ENCODE results near the gene CAP1. TPM values are rescaled to one million over a fixed set of nuclear protein-coding genes. Genes with fewer than 3 reads are reported as not detected.

CAP1 gene
- total and polyA plus RNA-seq, 2 of the 13 experiments (the other 11 are each of a cell fraction or from before 2014, with no cell fraction given): 174 to 195 TPM

GRCh38 chr1:40096977-40097782, 56.7 kb downstream of the CAP1 start, which contains the start of gene PPT1 (continued):
- TF ChIP-seq THRA (CRISPR knock-in tag; IDR thresholded peaks at IDR 0.05; ENCODE audit: borderline replicate concordance) (0 out of 2 replicates have a peak, but pooled peaks have one; percentile 45), ZNF232 (CRISPR knock-in tag; IDR thresholded peaks at IDR 0.05; ENCODE audit: borderline replicate concordance) (no peak), ZNF260 (CRISPR knock-in tag; IDR thresholded peaks at IDR 0.05; ENCODE audit: borderline replicate concordance, low read depth) (no peak), THAP7 (CRISPR knock-in tag; IDR thresholded peaks at IDR 0.05) (no peak; the same call in 1 of the 2 replicates), ARNTL (CRISPR knock-in tag; IDR thresholded peaks at IDR 0.05) (peak; percentile 78; the same call in 1 of the 2 replicates), SMARCE1 (IDR thresholded peaks at IDR 0.05; ENCODE audit: borderline replicate concordance) (no peak), DDIT3 (CRISPR knock-in tag; IDR thresholded peaks at IDR 0.05) (no peak), POLR2AphosphoS2 (IDR thresholded peaks at IDR 0.05; ENCODE audit: low read depth, low read length) (no peak), DMAP1 (CRISPR knock-in tag; IDR thresholded peaks at IDR 0.05) (peak; percentile 84), ZNF704 (CRISPR knock-in tag; IDR thresholded peaks at IDR 0.05; ENCODE audit: borderline replicate concordance) (peak; percentile 77; the same call in 1 of the 2 replicates), ZNF281 (CRISPR knock-in tag; IDR thresholded peaks at IDR 0.05; ENCODE audit: borderline replicate concordance) (no peak), KAT2B (IDR thresholded peaks at IDR 0.05; ENCODE audit: borderline replicate concordance, low read depth, low read length) (no peak), NCOA2 (CRISPR knock-in tag; IDR thresholded peaks at IDR 0.05) (peak; percentile 63), DPF2 (CRISPR knock-in tag; IDR thresholded peaks at IDR 0.05; ENCODE audit: borderline replicate concordance, low read depth) (no peak), ZBTB44 (CRISPR knock-in tag; IDR thresholded peaks at IDR 0.05) (no peak), HNF4A (CRISPR knock-in tag; IDR thresholded peaks at IDR 0.05) (no peak), REPIN1 (CRISPR knock-in tag; IDR thresholded peaks at IDR 0.05; ENCODE audit: borderline replicate concordance, low read depth) (no peak), TEAD3 (CRISPR knock-in tag; optimal IDR thresholded peaks at IDR 0.05; ENCODE audit: borderline replicate concordance) (peak; percentile 52), ARID2 (CRISPR knock-in tag; IDR thresholded peaks at IDR 0.05; ENCODE audit: borderline replicate concordance) (no peak), ZNF674 (CRISPR knock-in tag; IDR thresholded peaks at IDR 0.05; ENCODE audit: low read depth) (no peak)
